Sigmoid colon (tissue), 7 donors: ENCODE data around the gene DMBT1. TPM values are rescaled to one million over a fixed set of nuclear protein-coding genes. Genes with fewer than 3 reads are reported as not detected.
A peak's percentile ranks its signal among the peaks of the same experiment; 100 is the strongest.

Experiments used
- DNase-seq: peaks from one replicate; pipeline ENCODE4 v3.0.0-alpha.2; 2019
- H3K27ac ChIP-seq, 4 donors: fragments of 200-600 bp; sonication (generic); one replicate each; pipeline ENCODE4 v1.5.1; 2016 to 2019; ENCODE audit warnings: mild to moderate bottlenecking in 1 of 4
- H3K27me3 ChIP-seq, 3 donors: fragments of 200-600 bp; sonication (generic); one replicate each; pipeline ENCODE4 v1.5.1; 2019; ENCODE audit warnings: mild to moderate bottlenecking in 1 of 3
- H3K36me3 ChIP-seq, 4 donors: fragments of 200-600 bp; sonication (generic); one replicate each; pipeline ENCODE4 v1.5.1; 2016 to 2019
- H3K4me1 ChIP-seq, 4 donors: fragments of 200-600 bp; sonication (generic); one replicate each; pipeline ENCODE4 v1.5.1; 2017 to 2019
- H3K4me3 ChIP-seq, 4 donors: fragments of 200-600 bp; sonication (generic); one replicate each; pipeline ENCODE4 v1.5.1; 2017 to 2019; ENCODE audit warnings: mild to moderate bottlenecking in 2 of 4, moderate library complexity in 1 of 4
- H3K9me3 ChIP-seq, 4 donors: fragments of 200-600 bp in 3 of 4; sonication (generic) in 3 of 4; one replicate each; pipeline versions ENCODE4 v1.5.1 to v1.6.1; 2013 to 2019
- CTCF ChIP-seq, 4 experiments: fragments of 450-650 bp in 3 of 4; fragments of 200-600 bp in 1 of 4; IDR thresholded peaks; one replicate each; pipeline ENCODE4 v1.5.1; 2016 to 2019; ENCODE audit warnings: antibody characterized with exemption in 4 of 4, mild to moderate bottlenecking in 3 of 4, moderate library complexity in 2 of 4
- EP300 ChIP-seq, 4 donors: sonication (generic); formaldehyde crosslinking; IDR thresholded peaks; one replicate each; pipeline ENCODE4 v1.6.1; 2017; ENCODE audit warnings: antibody characterized with exemption in 4 of 4
- POLR2A ChIP-seq, 2 donors: fragments of 450-650 bp; IDR thresholded peaks; one replicate each; pipeline ENCODE4 v1.6.1; 2016; ENCODE audit warnings: antibody characterized with exemption in 2 of 2, mild to moderate bottlenecking in 2 of 2, moderate library complexity in 2 of 2
- POLR2AphosphoS5 ChIP-seq, 4 donors: sonication (generic); formaldehyde crosslinking; IDR thresholded peaks; one replicate each; pipeline ENCODE4 v1.6.1; 2017; ENCODE audit warnings: antibody characterized with exemption in 4 of 4
- WGBS, 2 donors: extraction: QIAGEN DNeasy Blood & Tissue Kit; methylation state at CpG; one replicate each; pipeline ENCODE4 v1.1.7; 2013; 5-methylcytosine and 5-hydroxymethylcytosine counted together
- intact Hi-C: fragments of 100-400 bp; cut with DNase I; formaldehyde crosslinking; loops from one replicate; pipeline ENCODE4 v1.15.1; 2023
- polyA plus RNA-seq, 3 donors: library from polyadenylated mRNA; stranded (reverse); fragments of 200-250 nt; gene quantifications; one replicate each; pipeline ENCODE4 v1.2.3, GENCODE V29; 2013
- total RNA-seq, 4 donors: library from RNA; depleted of rRNA; stranded (reverse); fragments of >200 nt; gene quantifications; one replicate each; pipeline ENCODE4 v1.1.0, GENCODE V29; 2016
- donor health status: healthy with polysubstance abuse.
- donor health status: Bipolar disorder and iron deficiency.
- donor health status: healthy.

Gene DMBT1
- total and polyA plus RNA-seq, 7 donors: under 0.01 to 677 (median 1.2) TPM; not detected in 2

DNA sequence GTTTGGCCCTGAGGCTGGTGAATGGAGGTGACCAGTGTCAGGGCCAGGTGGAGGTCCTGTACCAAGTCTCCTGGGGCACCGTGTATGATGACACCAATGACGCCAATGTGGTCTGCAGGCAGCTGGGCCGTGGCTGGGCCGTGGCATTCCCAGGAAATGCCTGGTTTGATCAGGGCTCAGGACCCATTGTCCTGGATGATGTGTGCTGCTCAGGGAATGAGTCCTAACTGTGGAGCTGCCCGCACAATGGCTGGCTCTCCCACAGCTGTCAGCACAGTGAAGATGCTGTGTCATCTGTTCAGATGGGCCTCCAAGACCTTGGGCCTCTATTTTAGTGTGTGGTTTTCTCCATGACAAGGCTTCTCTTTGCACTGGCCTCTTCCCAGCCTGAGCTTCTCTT, 64.0 kb downstream of the DMBT1 start:
- Histone ChIP-seq H3K4me1 (no peaks in the 10 kb centered on the region), H3K27me3 (no peaks in the 10 kb centered on the region), H3K36me3 (no peaks in the 10 kb centered on the region), H3K27ac (no peak overlapping the region), H3K4me3 (no peak overlapping the region), H3K9me3 (no peaks in the 10 kb centered on the region)
- 84 to 88% methylated on average over 5 of the region's 5 CpGs for WGBS, 2 donors
- intact Hi-C loops: no loop called here
- DNase-seq: no peak
- no peak for TF ChIP-seq POLR2A (IDR thresholded peaks at IDR 0.05)
- no peak for TF ChIP-seq CTCF (IDR thresholded peaks at IDR 0.05)
- TF ChIP-seq POLR2AphosphoS5 (IDR thresholded peaks at IDR 0.05): no peak
- TF ChIP-seq EP300 (IDR thresholded peaks at IDR 0.05): no peak

DNA sequence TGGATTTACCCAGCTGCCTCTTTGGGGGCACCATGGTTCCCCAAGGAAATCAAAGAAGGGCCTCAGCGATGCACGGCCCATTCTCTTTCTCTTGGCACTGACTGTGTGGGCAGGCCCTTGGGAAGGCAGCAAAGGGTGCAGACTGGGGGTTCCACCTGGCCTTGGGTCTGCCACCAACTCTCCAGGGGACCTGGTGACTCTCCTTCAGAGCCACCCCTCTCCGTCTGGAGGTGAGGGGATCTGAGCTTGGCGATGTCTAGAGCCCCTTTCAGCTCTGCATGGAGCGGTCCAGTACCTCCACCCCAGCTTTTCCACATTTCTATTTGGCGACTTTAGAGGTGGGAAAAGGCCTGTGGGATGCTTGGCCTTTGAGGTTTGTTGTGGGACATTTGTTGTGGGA, 70.0 kb downstream of the DMBT1 start:
- H3K27me3 ChIP-seq: no peaks in the 10 kb centered on the region
- H3K4me3 ChIP-seq: no peak overlapping the region
- no peaks in the 10 kb centered on the region for H3K4me1 ChIP-seq
- no peak overlapping the region for H3K27ac ChIP-seq
- H3K9me3 ChIP-seq: no peaks in the 10 kb centered on the region
- H3K36me3 ChIP-seq: no peaks in the 10 kb centered on the region
- no peak for TF ChIP-seq CTCF (IDR thresholded peaks at IDR 0.05)
- no peak for TF ChIP-seq POLR2A (IDR thresholded peaks at IDR 0.05)
- TF ChIP-seq EP300 (IDR thresholded peaks at IDR 0.05): no peak
- TF ChIP-seq POLR2AphosphoS5 (IDR thresholded peaks at IDR 0.05): no peak
- 93% methylated on average over 6 of the region's 6 CpGs for WGBS, 2 donors
- intact Hi-C loops: no loop called here
- peak; percentile 50 for DNase-seq

GRCh38 chr10:122632031-122632430, 71.5 kb downstream of the DMBT1 start:
- Histone ChIP-seq H3K36me3 (no peaks in the 10 kb centered on the region), H3K27ac (no peak overlapping the region), H3K27me3 (no peaks in the 10 kb centered on the region), H3K9me3 (no peaks in the 10 kb centered on the region), H3K4me1 (no peaks in the 10 kb centered on the region), H3K4me3 (no peak overlapping the region)
- intact Hi-C loops: no loop called here
- peak; percentile 35 for DNase-seq
- TF ChIP-seq EP300 (IDR thresholded peaks at IDR 0.05) (no peak), POLR2A (IDR thresholded peaks at IDR 0.05) (no peak), POLR2AphosphoS5 (IDR thresholded peaks at IDR 0.05) (no peak), CTCF (IDR thresholded peaks at IDR 0.05) (no peak)
- WGBS, 2 donors: 82 to 85% methylated on average over 5 of the region's 5 CpGs

DNA sequence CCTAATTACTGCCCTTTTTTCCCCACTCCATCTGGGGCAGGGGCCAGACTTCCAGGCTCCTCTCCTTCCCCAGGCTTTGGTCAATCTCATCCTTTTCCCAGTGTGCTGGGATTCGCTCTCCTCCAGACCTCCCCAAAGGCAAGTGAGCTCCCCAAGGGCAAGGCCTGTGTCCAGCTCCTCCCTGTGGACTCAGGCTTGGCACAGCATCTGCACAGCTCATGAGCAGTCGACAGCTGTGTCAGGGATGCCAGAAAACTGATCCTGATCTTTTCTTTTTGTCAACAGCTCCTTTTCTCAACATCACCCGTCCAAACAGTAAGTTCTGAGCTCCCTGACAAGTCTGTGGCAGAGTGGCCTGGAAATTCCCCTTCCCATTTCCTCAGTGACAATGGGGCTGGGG, 72.0 kb downstream of the DMBT1 start:
- no peak overlapping the region for H3K4me3 ChIP-seq
- no peak for TF ChIP-seq POLR2AphosphoS5 (IDR thresholded peaks at IDR 0.05)
- no peak for TF ChIP-seq CTCF (IDR thresholded peaks at IDR 0.05)
- no peak for TF ChIP-seq EP300 (IDR thresholded peaks at IDR 0.05)
- no peak for TF ChIP-seq POLR2A (IDR thresholded peaks at IDR 0.05)
- H3K9me3 ChIP-seq: no peaks in the 10 kb centered on the region
- H3K36me3 ChIP-seq: no peaks in the 10 kb centered on the region
- no peaks in the 10 kb centered on the region for H3K4me1 ChIP-seq
- no peak overlapping the region for H3K27ac ChIP-seq
- DNase-seq: peak; percentile 20
- intact Hi-C loops: no loop called here
- WGBS, 2 donors: 71 to 80% methylated on average over 3 of the region's 3 CpGs
- no peaks in the 10 kb centered on the region for H3K27me3 ChIP-seq

GRCh38 chr10:122636953-122637352, 76.4 kb downstream of the DMBT1 start:
- DNase-seq: peak; percentile 26
- 84 to 86% methylated on average over 7 of the region's 7 CpGs for WGBS, 2 donors
- intact Hi-C loops: no loop called here

More at GRCh38 chr10:122636953-122637352, 76.4 kb downstream of the DMBT1 start:
- H3K4me3 ChIP-seq: no peak overlapping the region
- H3K27ac ChIP-seq: no peak overlapping the region
- no peaks in the 10 kb centered on the region for H3K27me3 ChIP-seq
- no peak for TF ChIP-seq EP300 (IDR thresholded peaks at IDR 0.05)
- no peak for TF ChIP-seq POLR2AphosphoS5 (IDR thresholded peaks at IDR 0.05)
- no peak for TF ChIP-seq CTCF (IDR thresholded peaks at IDR 0.05)
- no peak for TF ChIP-seq POLR2A (IDR thresholded peaks at IDR 0.05)
- H3K36me3 ChIP-seq: no peaks in the 10 kb centered on the region
- H3K9me3 ChIP-seq: no peaks in the 10 kb centered on the region
- no peaks in the 10 kb centered on the region for H3K4me1 ChIP-seq
